ENCODE measurements around the gene COMMD1. TPM values are rescaled to one million over a fixed set of nuclear protein-coding genes. Genes with fewer than 3 reads are reported as not detected.

Gene COMMD1
- total and polyA plus RNA-seq, 2 donors (not counting 3 experiments of a cell fraction or from before 2014, with no cell fraction given): 39.5 to 57.1 TPM

DNA sequence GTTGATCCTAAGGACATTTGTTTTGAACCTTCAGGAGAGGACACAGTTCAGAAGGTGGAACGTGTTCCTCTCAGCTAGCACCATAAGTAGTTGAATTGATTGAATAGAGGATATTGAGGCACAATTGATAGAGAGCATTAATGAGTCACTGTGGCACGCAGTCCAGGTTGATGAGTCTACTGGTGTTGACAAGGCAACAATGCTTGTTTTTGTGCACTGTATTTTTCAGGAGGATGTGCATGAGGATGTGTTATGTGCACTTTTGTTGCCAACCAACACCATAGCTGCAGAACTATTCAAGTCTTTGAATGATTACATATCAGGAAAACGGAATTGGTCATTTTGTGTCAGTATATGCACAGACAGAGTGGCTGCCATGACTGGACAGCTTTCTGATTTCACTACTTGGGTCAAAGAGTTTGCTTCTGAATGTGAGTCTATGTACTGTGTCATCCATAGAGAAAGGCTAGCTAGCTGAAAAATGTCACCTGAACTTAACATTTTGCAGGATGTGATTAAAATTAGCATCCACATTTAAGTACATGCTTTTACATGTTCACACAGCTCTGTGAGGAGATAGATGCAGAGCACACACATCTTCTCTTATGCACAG lies 150.4 kb downstream of the COMMD1 start:
- no TSS peak for BruUV-seq (replicated peaks)
- Histone ChIP-seq H3K27me3 (ENCODE audit: control insufficient read depth in 2 of 2, insufficient read depth in 2 of 2, low read length in 2 of 2) (no peaks in the 10 kb centered on the region), H3K9ac (replicated peaks; ENCODE audit: extremely low read depth, insufficient read depth, low read length) (no peak overlapping the region), H4K20me1 (replicated peaks; ENCODE audit: control insufficient read depth, extremely low read depth, insufficient read depth, low read length) (no peaks in the 10 kb centered on the region), H3K36me3 (ENCODE audit: control insufficient read depth in 2 of 2, extremely low read depth in 1 of 2, insufficient read depth in 2 of 2, low read length in 2 of 2) (no peaks in the 10 kb centered on the region), H3K79me2 (ENCODE audit: control insufficient read depth, insufficient read depth, low read length) (no peaks in the 10 kb centered on the region), H3K27ac (ENCODE audit: insufficient read depth, low read depth, low read length) (no peak overlapping the region), H2AFZ (ENCODE audit: low read depth, low read length) (no peak overlapping the region), H3K4me3 (replicated peaks in 1 of 3; ENCODE audit: insufficient read depth in 1 of 3, low read depth in 1 of 3, low read length in 3 of 3) (no peak overlapping the region), H3K4me1 (ENCODE audit: control insufficient read depth, extremely low read depth, insufficient read depth, low read length) (no peaks in the 10 kb centered on the region), H3K9me1 (replicated peaks; ENCODE audit: control insufficient read depth, extremely low read depth, insufficient read depth, low read length) (no peaks in the 10 kb centered on the region), H3K9me3 (replicated peaks; ENCODE audit: control insufficient read depth, insufficient read depth, low read length) (no peaks in the 10 kb centered on the region), H3K4me2 (ENCODE audit: insufficient read depth, low read length) (no peak overlapping the region)
- ChIA-PET CTCF (interaction anchor here (1.3 kb wide), 1 partner anchor 33 kb away, joined by 3 read pairs; no protein-coding TSS in a partner anchor), POLR2A (no interaction called here)
- intact Hi-C loops (cut with micrococcal nuclease) (no loop called here), dilution Hi-C loops (cut with MboI; ENCODE audit: extremely low pct_ligation_motif_present, low sequenced_read_pairs) (no loop called here)
- FAIRE-seq (no peak), DNase-seq (ENCODE audit: low read depth, low spot score) (no peak)
- TF ChIP-seq, protein P1, sequence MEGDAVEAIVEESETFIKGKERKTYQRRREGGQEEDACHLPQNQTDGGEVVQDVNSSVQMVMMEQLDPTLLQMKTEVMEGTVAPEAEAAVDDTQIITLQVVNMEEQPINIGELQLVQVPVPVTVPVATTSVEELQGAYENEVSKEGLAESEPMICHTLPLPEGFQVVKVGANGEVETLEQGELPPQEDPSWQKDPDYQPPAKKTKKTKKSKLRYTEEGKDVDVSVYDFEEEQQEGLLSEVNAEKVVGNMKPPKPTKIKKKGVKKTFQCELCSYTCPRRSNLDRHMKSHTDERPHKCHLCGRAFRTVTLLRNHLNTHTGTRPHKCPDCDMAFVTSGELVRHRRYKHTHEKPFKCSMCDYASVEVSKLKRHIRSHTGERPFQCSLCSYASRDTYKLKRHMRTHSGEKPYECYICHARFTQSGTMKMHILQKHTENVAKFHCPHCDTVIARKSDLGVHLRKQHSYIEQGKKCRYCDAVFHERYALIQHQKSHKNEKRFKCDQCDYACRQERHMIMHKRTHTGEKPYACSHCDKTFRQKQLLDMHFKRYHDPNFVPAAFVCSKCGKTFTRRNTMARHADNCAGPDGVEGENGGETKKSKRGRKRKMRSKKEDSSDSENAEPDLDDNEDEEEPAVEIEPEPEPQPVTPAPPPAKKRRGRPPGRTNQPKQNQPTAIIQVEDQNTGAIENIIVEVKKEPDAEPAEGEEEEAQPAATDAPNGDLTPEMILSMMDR (IDR thresholded peaks at IDR 0.05; ENCODE audit: extremely low read depth in 1 of 2, insufficient read depth in 1 of 2, low read depth in 1 of 2, low read length in 2 of 2): no peak
- TF ChIP-seq, protein P2, sequence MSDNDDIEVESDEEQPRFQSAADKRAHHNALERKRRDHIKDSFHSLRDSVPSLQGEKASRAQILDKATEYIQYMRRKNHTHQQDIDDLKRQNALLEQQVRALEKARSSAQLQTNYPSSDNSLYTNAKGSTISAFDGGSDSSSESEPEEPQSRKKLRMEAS (IDR thresholded peaks at IDR 0.05; ENCODE audit: insufficient read depth, insufficient read length): no peak
- TF ChIP-seq MYC (IDR thresholded peaks at IDR 0.05; ENCODE audit: low read depth, low read length): no peak
- TF ChIP-seq JUN (IDR thresholded peaks at IDR 0.05; ENCODE audit: borderline replicate concordance, insufficient read depth, insufficient read length, low read depth): no peak
- TF ChIP-seq POLR2A (IDR thresholded peaks at IDR 0.05; ENCODE audit: low read depth, low read length): no peak
- TF ChIP-seq EZH2 (IDR thresholded peaks at IDR 0.05; ENCODE audit: borderline replicate concordance, low read depth, low read length, severe bottlenecking): no peak
- no peak for TF ChIP-seq FOS (IDR thresholded peaks at IDR 0.05; ENCODE audit: borderline replicate concordance, insufficient read depth, low read length)
- no peak for TF ChIP-seq POLR2AphosphoS5 (IDR thresholded peaks at IDR 0.05; ENCODE audit: insufficient read depth, low read depth, low read length)
- no peak for TF ChIP-seq GATA2 (IDR thresholded peaks at IDR 0.05; ENCODE audit: insufficient read depth, insufficient read length, low read depth, low read length)
